Left cardiac atrium (tissue), 4 donors: ENCODE data around the gene PAX1. TPM values are rescaled to one million over a fixed set of nuclear protein-coding genes. Genes with fewer than 3 reads are reported as not detected.

Source experiments
- ATAC-seq, 2 donors: fragments of 200-7000 bp; cut with Tn5 transposase; one replicate each; pipeline ENCODE4 v1.9.1; 2020; ENCODE audit warnings: mild to moderate bottlenecking in 2 of 2, moderate library complexity in 2 of 2
- DNase-seq: peaks from one replicate; pipeline ENCODE4 v3.0.0-alpha.2; 2020
- intact Hi-C, 2 donors: fragments of 100-400 bp; cut with DNase I; formaldehyde crosslinking; loops; one replicate each; pipeline versions ENCODE4 v1.14.1 to v1.15.1; 2022 to 2023
- total RNA-seq, 2 donors: library from RNA; stranded (reverse); fragmentation: NEBNext Ultra II Directional; extraction: Animal tissue kit (Norgen Biotek cat#: 25700); gene quantifications; one replicate each; pipeline ENCODE4 v1.2.1, GENCODE V29; 2021
- donor health status: DM: no; HTN: yes; CAD: no.
- donor health status: DM: no; HTN: yes; CAD: no; lungs with severe emphysema.
- donor health status: DM: yes; HTN: yes; CAD: no.
- donor health status: Dilated cardiomyopathy.

Gene PAX1
- total RNA-seq, 2 donors from 2014 or later: not detected

DNA sequence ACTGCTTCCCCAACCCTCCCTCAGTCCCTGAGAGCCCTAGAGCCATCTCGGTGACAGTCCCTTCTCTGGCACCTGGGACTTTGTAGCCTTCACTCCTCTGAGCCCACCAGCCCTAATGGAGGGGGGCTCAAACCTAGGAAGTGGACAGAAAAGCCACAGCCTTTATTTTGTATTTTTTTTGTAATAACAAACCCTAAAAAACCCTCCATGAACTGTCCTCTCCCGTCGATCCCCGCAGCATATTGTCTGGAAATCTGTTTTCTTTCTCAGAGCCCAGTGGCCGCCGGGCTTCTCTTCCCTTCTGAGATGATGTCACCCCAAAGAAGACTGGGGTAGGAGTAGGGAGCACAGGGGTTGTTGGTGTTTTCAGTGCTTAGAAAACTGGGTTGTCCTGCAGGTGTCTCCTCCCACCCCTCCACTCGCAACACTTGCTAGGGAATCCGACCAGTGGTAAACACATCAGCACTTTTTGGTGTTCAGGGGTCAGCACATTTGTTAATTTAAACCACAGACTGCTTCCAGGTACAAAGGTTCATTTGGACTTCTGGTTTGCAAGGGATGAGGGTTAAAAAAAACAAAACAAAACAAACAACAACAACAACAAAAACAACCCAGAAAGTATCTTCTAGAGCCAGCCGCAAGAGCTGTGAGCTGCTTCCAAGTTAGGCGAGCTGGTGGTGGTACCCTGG is 9.9 kb downstream of the PAX1 start:
- intact Hi-C loops: loop anchor here in 1 of 2 donors (5.0 to 10.0 kb wide), 3 partner anchors 529 to 967 kb away; no protein-coding TSS in a partner anchor
- no peak for DNase-seq
- ATAC-seq: no peak

DNA sequence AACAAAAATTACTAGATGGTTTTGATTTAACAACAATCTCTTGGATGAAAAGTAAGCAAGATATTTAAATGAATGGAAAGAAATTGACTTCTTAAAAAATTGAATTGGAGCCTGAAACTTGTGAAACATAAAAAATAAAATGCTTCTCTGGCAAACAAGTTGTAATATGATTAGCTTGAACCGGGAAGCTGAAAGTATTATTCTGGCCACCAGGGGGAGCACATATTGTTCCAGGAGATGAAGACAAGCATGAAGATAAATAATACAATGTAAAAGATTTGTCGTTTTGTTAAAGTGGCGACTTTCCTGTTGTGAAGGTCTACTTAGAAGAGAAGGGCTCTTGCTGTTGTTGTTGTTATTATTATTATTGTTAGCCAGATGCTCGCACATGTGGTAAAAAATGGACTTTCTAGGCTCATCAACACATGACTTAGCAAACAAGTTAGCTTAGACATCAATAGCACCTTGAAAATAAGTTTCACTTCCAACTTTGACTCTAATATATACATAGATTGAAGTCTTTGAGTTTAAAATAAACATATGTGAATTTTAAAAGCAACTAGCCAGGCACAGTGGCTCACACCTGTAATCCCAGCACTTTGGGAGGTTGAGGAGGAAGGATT is 14.2 kb downstream of the PAX1 start:
- ATAC-seq (no peak), DNase-seq (no peak)
- intact Hi-C loops: loop anchor here in 1 of 2 donors (5.0 to 10.0 kb wide), 4 partner anchors 385 to 963 kb away; no protein-coding TSS in a partner anchor

DNA sequence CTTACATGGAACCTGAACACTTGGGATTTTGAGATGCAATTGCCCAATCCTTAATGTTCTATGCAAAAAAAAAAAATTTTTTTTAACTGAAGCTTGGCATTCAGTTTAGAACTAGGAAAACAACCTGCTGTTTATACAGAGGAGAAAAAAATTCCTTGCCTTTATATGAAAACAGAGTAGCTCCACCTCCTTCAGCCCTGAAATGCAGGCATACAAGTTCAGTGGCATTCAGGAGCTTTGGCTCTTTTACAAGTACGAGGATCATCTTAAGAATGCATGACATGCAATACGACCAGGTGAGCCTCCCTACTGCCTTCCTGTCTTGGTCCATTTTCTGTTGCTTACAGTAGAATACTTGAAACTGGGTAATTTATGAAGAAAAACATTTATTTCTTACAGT is 20.4 kb downstream of the PAX1 start:
- DNase-seq (no peak), ATAC-seq (no peak)
- intact Hi-C loops: loop anchor here in 1 of 2 donors (10.0 kb wide), 1 partner anchor 379 kb away; no protein-coding TSS in a partner anchor

DNA sequence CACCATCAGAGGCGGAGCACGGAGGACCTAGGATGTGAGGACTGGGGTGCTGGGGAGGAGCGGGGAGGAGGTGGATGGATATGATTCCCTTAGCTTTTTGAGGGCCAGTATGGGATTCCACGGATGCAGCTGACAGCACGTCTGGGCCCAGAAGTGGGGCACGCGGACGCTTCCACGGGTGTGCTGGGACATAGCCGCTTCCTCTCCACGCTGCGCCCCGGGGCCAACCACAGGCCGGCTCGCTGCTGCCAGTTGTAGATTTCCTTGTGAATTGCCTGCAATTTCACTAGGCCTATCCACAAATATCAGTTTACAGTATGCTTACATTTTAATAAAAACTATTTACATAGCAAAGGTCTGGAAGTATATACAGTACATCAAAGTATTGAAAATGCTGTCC is 23.9 kb downstream of the PAX1 start:
- intact Hi-C loops: loop anchor here in 1 of 2 donors (10.0 kb wide), 1 partner anchor 375 kb away; no protein-coding TSS in a partner anchor
- ATAC-seq (no peak), DNase-seq (no peak)

DNA sequence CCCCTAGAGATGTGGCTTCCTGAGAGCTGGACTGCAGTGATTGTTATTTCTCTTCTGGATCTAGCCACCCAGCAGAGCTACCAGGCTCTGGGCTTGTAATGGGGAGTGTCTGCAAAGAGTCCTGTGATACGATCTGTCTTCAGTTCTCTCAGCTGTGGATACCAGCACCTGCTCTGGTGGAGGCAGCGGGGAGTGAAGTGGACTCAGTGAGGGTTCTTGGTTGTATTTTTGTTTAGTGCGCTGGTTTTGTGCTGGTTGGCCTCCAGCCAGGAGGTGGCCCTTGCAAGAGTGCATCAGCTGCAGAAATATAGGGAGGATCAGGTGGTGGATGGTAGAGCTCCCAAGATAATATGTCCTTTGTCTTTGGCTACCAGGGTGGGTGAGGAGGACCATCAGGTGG is 33.7 kb downstream of the PAX1 start:
- DNase-seq (no peak), ATAC-seq (no peak)
- intact Hi-C loops: no loop called here

DNA sequence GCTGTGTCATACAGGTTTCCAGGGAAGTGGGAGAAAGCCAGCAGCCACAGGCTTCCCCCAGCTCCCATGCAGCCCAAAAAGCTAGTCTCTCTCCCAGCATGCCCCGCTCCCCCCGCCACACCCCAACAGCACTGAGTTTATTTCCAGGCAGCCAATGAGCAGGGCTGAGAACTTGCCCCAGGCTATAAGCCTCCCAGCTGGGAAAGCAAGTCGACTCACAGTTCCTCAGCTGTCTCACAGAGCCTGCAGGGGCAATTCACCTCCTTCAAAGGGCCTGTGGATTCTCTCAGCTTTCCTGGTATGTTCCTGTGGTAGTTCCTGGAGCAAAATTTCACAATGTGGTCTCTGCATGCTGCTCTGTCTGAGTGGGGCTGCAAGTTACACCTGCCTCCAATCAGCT is 34.2 kb downstream of the PAX1 start:
- intact Hi-C loops: no loop called here
- DNase-seq: no peak
- ATAC-seq: no peak

DNA sequence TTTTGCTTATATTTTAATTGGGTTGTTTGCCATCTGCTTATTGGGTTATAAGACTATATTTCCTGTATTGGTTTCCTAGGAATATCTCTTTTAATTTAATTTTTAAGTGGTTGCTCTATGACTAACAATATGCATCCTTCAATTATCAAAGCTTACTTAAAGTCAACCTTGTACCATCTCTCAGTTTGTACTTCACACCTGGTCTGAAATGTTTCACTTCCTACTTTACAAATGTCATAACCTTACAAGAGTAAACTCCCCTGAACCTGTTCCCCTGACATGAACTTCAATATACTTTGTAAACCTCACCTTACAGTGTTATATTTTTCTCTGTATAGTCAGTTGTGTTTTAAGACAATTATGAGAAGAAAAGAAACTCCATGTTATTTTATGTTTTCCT is 35.8 kb downstream of the PAX1 start:
- DNase-seq: no peak
- ATAC-seq: no peak
- intact Hi-C loops: no loop called here

DNA sequence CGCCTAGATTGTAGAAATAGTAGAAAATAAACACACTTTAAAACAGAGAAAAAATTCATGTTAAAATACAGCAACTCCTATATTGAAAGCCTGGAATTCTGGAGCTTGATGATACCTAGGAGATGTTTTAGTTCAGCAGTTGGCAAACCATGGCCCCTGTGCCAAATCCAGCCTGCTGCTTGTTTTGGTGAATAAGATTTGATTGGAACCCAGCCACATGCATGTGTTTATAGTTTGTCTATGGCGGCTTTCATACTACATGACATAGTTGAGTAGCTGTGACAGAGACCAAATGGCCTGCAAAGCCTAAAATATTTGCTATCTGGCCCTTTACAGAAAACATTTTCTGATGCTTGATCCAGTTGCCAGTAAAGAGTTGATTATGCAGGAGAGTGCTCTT is 57.2 kb downstream of the PAX1 start:
- intact Hi-C loops: no loop called here
- DNase-seq: no peak
- ATAC-seq: no peak

DNA sequence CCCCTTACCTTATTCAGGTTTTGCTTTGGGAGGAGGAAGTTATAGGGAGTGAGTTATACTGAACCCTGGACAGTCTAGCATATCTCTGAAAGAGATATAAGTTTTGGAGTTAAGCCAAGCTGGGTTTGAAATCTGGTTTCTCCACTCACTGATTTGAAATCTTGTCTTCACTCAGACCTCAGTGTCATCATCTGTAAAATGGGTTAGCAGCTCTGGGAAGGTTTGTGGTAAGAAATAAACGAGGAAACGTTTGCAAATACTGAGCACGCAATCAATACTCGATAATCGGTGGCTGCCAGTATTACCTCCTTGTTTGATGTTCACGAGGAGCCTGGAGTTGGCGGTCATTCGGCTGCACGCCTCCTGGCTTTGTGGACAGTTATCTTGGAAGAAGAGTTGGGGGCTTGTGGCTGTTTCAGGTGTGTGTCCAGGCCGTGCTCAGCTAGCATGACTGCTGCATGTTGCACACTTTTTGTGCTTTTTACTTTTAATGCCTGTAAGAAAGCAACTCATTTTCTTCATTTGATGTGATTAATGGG is 61.8 kb downstream of the PAX1 start:
- no peak for ATAC-seq
- intact Hi-C loops: no loop called here

DNA sequence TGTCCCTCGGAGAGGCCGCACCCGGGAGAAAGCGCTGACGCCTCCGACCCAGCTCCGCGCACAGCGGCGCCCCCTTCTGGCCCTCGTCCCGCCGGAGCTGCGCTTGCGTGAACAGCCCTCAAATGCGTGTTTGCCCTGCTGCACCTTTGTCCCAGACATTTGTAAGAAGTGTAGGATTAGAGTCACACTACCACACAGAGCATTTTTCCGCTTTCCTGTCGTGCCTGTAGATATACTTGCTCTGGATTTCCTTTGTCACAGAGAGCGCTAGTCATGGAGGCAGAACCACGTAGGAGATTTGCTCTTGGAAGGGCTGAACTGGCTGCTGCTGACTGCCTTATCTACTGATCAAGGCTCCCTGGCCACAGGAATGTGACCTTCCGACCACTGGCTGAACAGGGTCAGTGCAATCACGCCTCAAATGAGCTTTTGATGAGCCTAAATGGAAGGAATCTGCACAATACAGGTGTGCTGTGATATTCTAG is 62.3 kb downstream of the PAX1 start:
- ATAC-seq: no peak
- DNase-seq: no peak
- intact Hi-C loops: no loop called here

More for the DNA sequence above, 61.8 kb downstream of the PAX1 start:
- DNase-seq: no peak

Other genes with a start within 250 kb of the PAX1 start
- not detected for gene NKX2-2, start 191.6 kb upstream of the PAX1 start, total RNA-seq